Measurements from ENCODE around the gene ROR1. TPM values are rescaled to one million over a fixed set of nuclear protein-coding genes. Genes with fewer than 3 reads are reported as not detected.

The ROR1 gene
- total and polyA plus RNA-seq, 10 of the 15 experiments (the other 5 are each of a cell fraction or from before 2014, with no cell fraction given) = 0.02 to 0.08 (median 0.05) TPM; not detected in 6

GRCh38 chr1:64215576-64215975 is 441.8 kb downstream of the ROR1 start:
- ChIA-PET SMC1A (ENCODE audit: uncharacterized antibody, unreplicated experiment) (no interaction called here), CTCF (no interaction called here), POLR2A (no interaction called here), RAD21 (ENCODE audit: unreplicated experiment) (interaction anchor here (1.0 kb wide), 1 partner anchor 78 kb away, joined by 3 read pairs; no protein-coding TSS in a partner anchor)
- H3K4me1 ChIP-seq (ENCODE audit: control insufficient read depth, insufficient read depth, low read length) = no peaks in the 10 kb centered on the region
- no peaks in the 10 kb centered on the region for H3K27me3 ChIP-seq (replicated peaks in 1 of 2; ENCODE audit: control insufficient read depth in 2 of 2, insufficient read depth in 2 of 2, low read length in 1 of 2)
- intact Hi-C loops (cut with micrococcal nuclease; ENCODE audit: unreplicated experiment) (no loop called here), in situ Hi-C loops (cut with MboI) (no loop called here)
- no TSS peak for BruUV-seq (replicated peaks)
- FAIRE-seq = no peak
- no peak overlapping the region for H3K4me2 ChIP-seq (ENCODE audit: control insufficient read depth, insufficient read depth)
- no peaks in the 10 kb centered on the region for H3K79me2 ChIP-seq (ENCODE audit: control insufficient read depth, insufficient read depth, low read length)
- no peak for ATAC-seq
- no peaks in the 10 kb centered on the region for H3K36me3 ChIP-seq (ENCODE audit: control insufficient read depth in 2 of 2, insufficient read depth in 2 of 2, low read length in 1 of 2)
- no peaks in the 10 kb centered on the region for H4K20me1 ChIP-seq (ENCODE audit: control insufficient read depth, insufficient read depth)
- TF ChIP-seq RB1 (IDR thresholded peaks at IDR 0.05; ENCODE audit: borderline replicate concordance) = no peak
- no peak for TF ChIP-seq HDAC2 (IDR thresholded peaks at IDR 0.05)
- no peak for TF ChIP-seq BRCA1 (IDR thresholded peaks at IDR 0.05; ENCODE audit: low read depth, low read length)
- no peak for TF ChIP-seq CBX3 (IDR thresholded peaks at IDR 0.05; ENCODE audit: borderline replicate concordance, low read depth)
- TF ChIP-seq SREBF1 (IDR thresholded peaks at IDR 0.05; ENCODE audit: low read length) = no peak
- TF ChIP-seq BACH1 (IDR thresholded peaks at IDR 0.05; ENCODE audit: borderline replicate concordance) = no peak
- TF ChIP-seq KLF5 (IDR thresholded peaks at IDR 0.05; ENCODE audit: partially characterized antibody) = no peak
- no peak for TF ChIP-seq KDM1A (IDR thresholded peaks at IDR 0.05; ENCODE audit: borderline replicate concordance)
- TF ChIP-seq HCFC1 (IDR thresholded peaks at IDR 0.05; ENCODE audit: low read length) = no peak
- TF ChIP-seq PRDM15 (CRISPR knock-in tag; IDR thresholded peaks at IDR 0.05) = no peak
- no peak for TF ChIP-seq ZBED1 (IDR thresholded peaks at IDR 0.05; ENCODE audit: borderline replicate concordance)
- no peak for TF ChIP-seq BCL3 (IDR thresholded peaks at IDR 0.05; ENCODE audit: borderline replicate concordance, insufficient read depth, low read depth, low read length, poor library complexity, severe bottlenecking)
- no peak for TF ChIP-seq ATF2 (IDR thresholded peaks at IDR 0.05; ENCODE audit: low read length)
- no peak for TF ChIP-seq POLR2AphosphoS2 (IDR thresholded peaks at IDR 0.05; ENCODE audit: low read depth, low read length)
- no peaks in the 10 kb centered on the region for H3K9me3 ChIP-seq (replicated peaks; ENCODE audit: control insufficient read depth, insufficient read depth, low read length)
- H2AFZ ChIP-seq (ENCODE audit: control insufficient read depth, low read depth, low read length) = no peak overlapping the region
- no peak overlapping the region for H3K27ac ChIP-seq (ENCODE audit: control insufficient read depth, insufficient read depth)
- no peak overlapping the region for H3K9ac ChIP-seq (ENCODE audit: control insufficient read depth, insufficient read depth, low read length)
- H3K4me3 ChIP-seq = no peak overlapping the region
- no peak for DNase-seq (ENCODE audit: low read depth, low spot score)
- 47% methylated on average over 3 of the region's 3 CpGs for WGBS (ENCODE audit: insufficient coverage, insufficient replicate concordance, low lambda C conversion rate, missing lambda C conversion rate)
